Liver (tissue), 9 donors: Measurements from ENCODE around the gene PRKD1. TPM values are rescaled to one million over a fixed set of nuclear protein-coding genes. Genes with fewer than 3 reads are reported as not detected.

Experiments used
- DNase-seq: peaks from one replicate; pipeline ENCODE4 v3.0.0-alpha.2; 2017; ENCODE audit warnings: low spot score
- H3K27ac ChIP-seq, 2 donors: one replicate each; pipeline ENCODE4 v1.7.0; 2013; ENCODE audit warnings: inconsistent platforms in 2 of 2, low read length in 2 of 2, control low read depth in 1 of 2, low read depth in 1 of 2, mild to moderate bottlenecking in 1 of 2
- H3K27me3 ChIP-seq, 4 donors: one replicate each; pipeline versions ENCODE4 v1.6.1 to v1.7.0; 2013; ENCODE audit warnings: low read length in 3 of 4, inconsistent platforms in 1 of 4, mild to moderate bottlenecking in 1 of 4, moderate library complexity in 1 of 4; ENCODE audit not compliant: control insufficient read depth in 4 of 4, insufficient read depth in 4 of 4
- H3K36me3 ChIP-seq, 4 donors: one replicate each; pipeline versions ENCODE4 v1.6.1 to v1.7.0; 2013; ENCODE audit warnings: low read length in 3 of 4, mild to moderate bottlenecking in 3 of 4, low read depth in 1 of 4, moderate library complexity in 1 of 4; ENCODE audit not compliant: control insufficient read depth in 4 of 4, insufficient read depth in 3 of 4
- H3K4me1 ChIP-seq, 4 donors: one replicate each; pipeline versions ENCODE4 v1.6.1 to v1.7.0; 2013; ENCODE audit warnings: low read length in 3 of 4, mild to moderate bottlenecking in 3 of 4, moderate library complexity in 1 of 4; ENCODE audit not compliant: control insufficient read depth in 4 of 4, insufficient read depth in 4 of 4
- H3K4me3 ChIP-seq, 3 donors: one replicate each; pipeline versions ENCODE4 v1.6.1 to v1.7.0; 2013; ENCODE audit warnings: low read length in 3 of 3, control low read depth in 1 of 3, low read depth in 1 of 3, mild to moderate bottlenecking in 1 of 3
- H3K9ac ChIP-seq, 2 donors: one replicate each; pipeline ENCODE4 v1.7.0; 2013; ENCODE audit warnings: low read length in 2 of 2, mild to moderate bottlenecking in 2 of 2, moderate library complexity in 2 of 2, control low read depth in 1 of 2, low read depth in 1 of 2
- H3K9me3 ChIP-seq, 4 donors: one replicate each; pipeline versions ENCODE4 v1.6.1 to v1.7.0; 2013; ENCODE audit warnings: low read length in 3 of 4; ENCODE audit not compliant: control insufficient read depth in 4 of 4
- FOXA2 ChIP-seq: IDR thresholded peaks from 2 replicates; pipeline ENCODE4 v1.6.1; 2016; ENCODE audit warnings: antibody characterized with exemption
- GABPA ChIP-seq, 2 donors: IDR thresholded peaks in 1 of 2; conservative IDR thresholded peaks in 1 of 2; 2 replicates each; pipeline ENCODE4 v1.6.1; 2016; ENCODE audit warnings: antibody characterized with exemption in 2 of 2, mild to moderate bottlenecking in 1 of 2, moderate library complexity in 1 of 2
- HNF4A ChIP-seq, 2 donors: conservative IDR thresholded peaks; 2 replicates each; pipeline ENCODE4 v1.6.1; 2016; ENCODE audit warnings: antibody characterized with exemption in 2 of 2, mild to moderate bottlenecking in 2 of 2
- HNF4G ChIP-seq: IDR thresholded peaks from 2 replicates; pipeline ENCODE4 v1.6.1; 2016; ENCODE audit warnings: antibody characterized with exemption
- JUND ChIP-seq, 2 donors: IDR thresholded peaks; 2 replicates each; pipeline ENCODE4 v1.6.1; 2016; ENCODE audit warnings: antibody characterized with exemption in 2 of 2
- NR2F2 ChIP-seq: IDR thresholded peaks from 2 replicates; pipeline ENCODE4 v1.6.1; 2016; ENCODE audit warnings: antibody characterized with exemption
- RAD21 ChIP-seq, 2 donors: IDR thresholded peaks; 2 replicates each; pipeline ENCODE4 v1.6.1; 2016; ENCODE audit warnings: antibody characterized with exemption in 2 of 2, mild to moderate bottlenecking in 2 of 2
- RXRA ChIP-seq, 2 donors: IDR thresholded peaks; 2 replicates each; pipeline ENCODE4 v1.6.1; 2017 to 2018; ENCODE audit warnings: antibody characterized with exemption in 2 of 2, mild to moderate bottlenecking in 1 of 2
- SP1 ChIP-seq: IDR thresholded peaks from 2 replicates; pipeline ENCODE4 v1.6.1; 2018; ENCODE audit warnings: antibody characterized with exemption, mild to moderate bottlenecking
- WGBS: extraction: QIAGEN DNeasy Blood & Tissue Kit; methylation state at CpG from one replicate; pipeline ENCODE4 v1.1.7; 2013; 5-methylcytosine and 5-hydroxymethylcytosine counted together
- polyA plus RNA-seq, 2 donors: library from polyadenylated mRNA; stranded (reverse) in 1 of 2; unstranded in 1 of 2; fragments of 200-250 nt in 1 of 2; fragments of >200 nt in 1 of 2; fragmentation: Nextera tagmentation in 1 of 2; extraction: Ambion mirVana in 1 of 2; gene quantifications; one replicate each; pipeline versions ENCODE4 v1.2.1 to v1.2.3, GENCODE V29; 2013 to 2015
- total RNA-seq, 2 donors: library from RNA; depleted of rRNA; stranded (reverse); fragments of >200 nt; gene quantifications; one replicate each; pipeline ENCODE4 v1.2.3, GENCODE V29; 2014
- TF ChIP-seq, protein P1 (sequence below): IDR thresholded peaks from 2 replicates; pipeline ENCODE4 v1.6.1; 2016; ENCODE audit warnings: antibody characterized with exemption
- TF ChIP-seq, protein P2 (sequence below): IDR thresholded peaks from 2 replicates; pipeline ENCODE4 v1.6.1; 2016; ENCODE audit warnings: antibody characterized with exemption
- TF ChIP-seq, protein P3 (sequence below): IDR thresholded peaks from 2 replicates; pipeline ENCODE4 v1.6.1; 2016; ENCODE audit warnings: antibody characterized with exemption
- TF ChIP-seq, protein P4 (sequence below): fragments of 150-350 bp; IDR thresholded peaks from 2 replicates; pipeline ENCODE4 v1.5.1; 2017; ENCODE audit warnings: improper control_type of control experiment, low read depth, low read length; ENCODE audit not compliant: missing input control
- TF ChIP-seq, protein P5 (sequence below): IDR thresholded peaks from 2 replicates; pipeline ENCODE4 v1.6.1; 2016; ENCODE audit warnings: antibody characterized with exemption, mild to moderate bottlenecking
- donor health status: healthy.
- donor health status: healthy.
- donor health status: healthy.
- donor health status: healthy.
- donor health status: healthy.

PRKD1 gene
- total and polyA plus RNA-seq, 4 donors: 0.85 to 5.0 (median 0.99) TPM

DNA sequence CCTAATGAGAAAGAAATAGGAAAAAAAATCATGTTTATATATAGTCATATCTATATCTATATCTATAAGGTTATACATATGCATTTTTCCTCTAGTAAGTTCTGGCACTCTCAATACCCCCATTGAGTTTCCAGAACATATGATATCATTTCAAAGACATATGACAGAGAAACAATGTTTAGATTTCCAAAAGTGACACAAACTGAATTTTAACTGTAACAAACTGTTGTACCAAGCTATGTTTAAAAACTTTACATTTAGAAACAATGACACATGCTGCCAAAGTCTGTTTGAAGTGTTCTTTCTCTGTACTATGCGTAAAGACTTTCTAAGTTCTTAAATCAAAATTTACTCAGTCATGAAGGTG lies 171.6 kb downstream of the PRKD1 start:
- Histone ChIP-seq H3K27me3 (no peaks in the 10 kb centered on the region), H3K36me3 (no peaks in the 10 kb centered on the region), H3K27ac (no peak overlapping the region), H3K4me3 (no peak overlapping the region), H3K4me1 (no peaks in the 10 kb centered on the region), H3K9ac (no peak overlapping the region), H3K9me3 (no peaks in the 10 kb centered on the region)
- 88% methylated on average over 1 of the region's 1 CpG for WGBS
- no peak for DNase-seq
- TF ChIP-seq, protein P1, sequence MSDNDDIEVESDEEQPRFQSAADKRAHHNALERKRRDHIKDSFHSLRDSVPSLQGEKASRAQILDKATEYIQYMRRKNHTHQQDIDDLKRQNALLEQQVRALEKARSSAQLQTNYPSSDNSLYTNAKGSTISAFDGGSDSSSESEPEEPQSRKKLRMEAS: no peak
- no peak for TF ChIP-seq JUND (IDR thresholded peaks at IDR 0.05)

DNA sequence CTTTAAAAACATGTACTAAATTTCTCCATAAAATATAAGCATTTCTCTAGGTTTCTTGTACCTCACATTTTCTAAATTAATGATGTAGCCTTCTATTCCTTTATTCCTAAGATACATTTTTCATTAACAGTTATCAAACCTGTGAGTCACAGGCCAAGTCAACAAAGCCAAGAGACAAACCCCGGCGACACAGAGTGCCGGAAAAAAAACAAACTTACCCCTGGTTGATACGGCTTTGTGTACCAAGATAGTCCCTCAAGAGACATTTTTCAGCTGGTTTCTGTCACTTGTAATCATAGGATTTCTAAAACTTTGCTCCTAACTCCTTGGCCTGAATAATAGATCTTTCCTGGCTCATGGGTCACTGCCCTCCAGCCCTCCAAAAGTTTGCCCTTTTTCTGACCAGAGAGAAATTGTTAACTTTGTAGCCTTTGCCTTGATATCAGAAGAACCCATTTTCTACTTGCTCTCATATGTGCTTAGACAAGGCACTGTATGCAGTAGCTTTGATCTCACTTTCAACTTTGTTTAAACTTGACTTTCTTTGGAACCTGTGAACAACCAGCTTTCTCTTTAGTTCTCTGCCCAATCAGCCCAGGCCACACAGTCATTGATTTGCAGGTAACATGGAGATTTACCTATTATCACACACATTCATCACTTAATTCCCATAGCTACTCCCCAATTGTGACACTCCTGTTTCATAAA lies 172.2 kb downstream of the PRKD1 start:
- H3K4me1 ChIP-seq: no peaks in the 10 kb centered on the region
- TF ChIP-seq, protein P1: no peak
- TF ChIP-seq NR2F2: peak; percentile 23
- no peak for DNase-seq
- no peaks in the 10 kb centered on the region for H3K36me3 ChIP-seq
- no peak overlapping the region for H3K27ac ChIP-seq
- 41% methylated on average over 4 of the region's 4 CpGs for WGBS
- H3K27me3 ChIP-seq: no peaks in the 10 kb centered on the region
- H3K9ac ChIP-seq: no peak overlapping the region
- H3K4me3 ChIP-seq: no peak overlapping the region
- no peaks in the 10 kb centered on the region for H3K9me3 ChIP-seq

DNA sequence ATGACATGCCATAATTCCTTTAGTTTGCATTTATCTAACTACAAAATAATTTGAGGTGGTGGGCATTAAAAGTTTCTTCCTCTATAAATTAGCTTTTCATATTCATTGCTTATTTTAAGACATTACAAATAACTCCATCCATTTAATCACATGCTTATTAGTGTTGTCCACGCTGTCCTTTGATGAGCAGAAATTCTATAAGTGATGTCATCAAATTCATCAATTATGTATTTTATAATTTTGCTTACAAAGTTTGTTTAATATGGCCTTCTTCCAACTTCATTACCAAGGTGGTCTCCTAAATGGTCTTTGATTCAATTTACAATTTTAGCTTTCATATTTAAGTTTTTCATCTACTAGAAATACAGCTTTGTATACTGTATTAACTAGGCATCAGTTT lies 173.5 kb downstream of the PRKD1 start:
- WGBS: 91% methylated on average over 1 of the region's 1 CpG
- Histone ChIP-seq H3K4me1 (no peaks in the 10 kb centered on the region), H3K36me3 (no peaks in the 10 kb centered on the region), H3K9ac (no peak overlapping the region), H3K4me3 (no peak overlapping the region), H3K27ac (no peak overlapping the region), H3K9me3 (no peaks in the 10 kb centered on the region), H3K27me3 (no peaks in the 10 kb centered on the region)
- TF ChIP-seq HNF4A (conservative IDR thresholded peaks at IDR 0.05) (no peak), RXRA (IDR thresholded peaks at IDR 0.05) (no peak), GABPA (IDR thresholded peaks at IDR 0.05 in 1 of 2, conservative IDR thresholded peaks at IDR 0.05 in 1 of 2) (no peak), HNF4G (no peak), RAD21 (IDR thresholded peaks at IDR 0.05) (no peak), SP1 (no peak), FOXA2 (no peak), JUND (IDR thresholded peaks at IDR 0.05) (no peak)
- TF ChIP-seq, protein P2, sequence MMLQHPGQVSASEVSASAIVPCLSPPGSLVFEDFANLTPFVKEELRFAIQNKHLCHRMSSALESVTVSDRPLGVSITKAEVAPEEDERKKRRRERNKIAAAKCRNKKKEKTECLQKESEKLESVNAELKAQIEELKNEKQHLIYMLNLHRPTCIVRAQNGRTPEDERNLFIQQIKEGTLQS: no peak
- TF ChIP-seq, protein P3, sequence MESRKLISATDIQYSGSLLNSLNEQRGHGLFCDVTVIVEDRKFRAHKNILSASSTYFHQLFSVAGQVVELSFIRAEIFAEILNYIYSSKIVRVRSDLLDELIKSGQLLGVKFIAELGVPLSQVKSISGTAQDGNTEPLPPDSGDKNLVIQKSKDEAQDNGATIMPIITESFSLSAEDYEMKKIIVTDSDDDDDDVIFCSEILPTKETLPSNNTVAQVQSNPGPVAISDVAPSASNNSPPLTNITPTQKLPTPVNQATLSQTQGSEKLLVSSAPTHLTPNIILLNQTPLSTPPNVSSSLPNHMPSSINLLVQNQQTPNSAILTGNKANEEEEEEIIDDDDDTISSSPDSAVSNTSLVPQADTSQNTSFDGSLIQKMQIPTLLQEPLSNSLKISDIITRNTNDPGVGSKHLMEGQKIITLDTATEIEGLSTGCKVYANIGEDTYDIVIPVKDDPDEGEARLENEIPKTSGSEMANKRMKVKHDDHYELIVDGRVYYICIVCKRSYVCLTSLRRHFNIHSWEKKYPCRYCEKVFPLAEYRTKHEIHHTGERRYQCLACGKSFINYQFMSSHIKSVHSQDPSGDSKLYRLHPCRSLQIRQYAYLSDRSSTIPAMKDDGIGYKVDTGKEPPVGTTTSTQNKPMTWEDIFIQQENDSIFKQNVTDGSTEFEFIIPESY: no peak
- TF ChIP-seq, protein P1: no peak
- TF ChIP-seq, protein P4, sequence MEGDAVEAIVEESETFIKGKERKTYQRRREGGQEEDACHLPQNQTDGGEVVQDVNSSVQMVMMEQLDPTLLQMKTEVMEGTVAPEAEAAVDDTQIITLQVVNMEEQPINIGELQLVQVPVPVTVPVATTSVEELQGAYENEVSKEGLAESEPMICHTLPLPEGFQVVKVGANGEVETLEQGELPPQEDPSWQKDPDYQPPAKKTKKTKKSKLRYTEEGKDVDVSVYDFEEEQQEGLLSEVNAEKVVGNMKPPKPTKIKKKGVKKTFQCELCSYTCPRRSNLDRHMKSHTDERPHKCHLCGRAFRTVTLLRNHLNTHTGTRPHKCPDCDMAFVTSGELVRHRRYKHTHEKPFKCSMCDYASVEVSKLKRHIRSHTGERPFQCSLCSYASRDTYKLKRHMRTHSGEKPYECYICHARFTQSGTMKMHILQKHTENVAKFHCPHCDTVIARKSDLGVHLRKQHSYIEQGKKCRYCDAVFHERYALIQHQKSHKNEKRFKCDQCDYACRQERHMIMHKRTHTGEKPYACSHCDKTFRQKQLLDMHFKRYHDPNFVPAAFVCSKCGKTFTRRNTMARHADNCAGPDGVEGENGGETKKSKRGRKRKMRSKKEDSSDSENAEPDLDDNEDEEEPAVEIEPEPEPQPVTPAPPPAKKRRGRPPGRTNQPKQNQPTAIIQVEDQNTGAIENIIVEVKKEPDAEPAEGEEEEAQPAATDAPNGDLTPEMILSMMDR: no peak
- TF ChIP-seq, protein P5, sequence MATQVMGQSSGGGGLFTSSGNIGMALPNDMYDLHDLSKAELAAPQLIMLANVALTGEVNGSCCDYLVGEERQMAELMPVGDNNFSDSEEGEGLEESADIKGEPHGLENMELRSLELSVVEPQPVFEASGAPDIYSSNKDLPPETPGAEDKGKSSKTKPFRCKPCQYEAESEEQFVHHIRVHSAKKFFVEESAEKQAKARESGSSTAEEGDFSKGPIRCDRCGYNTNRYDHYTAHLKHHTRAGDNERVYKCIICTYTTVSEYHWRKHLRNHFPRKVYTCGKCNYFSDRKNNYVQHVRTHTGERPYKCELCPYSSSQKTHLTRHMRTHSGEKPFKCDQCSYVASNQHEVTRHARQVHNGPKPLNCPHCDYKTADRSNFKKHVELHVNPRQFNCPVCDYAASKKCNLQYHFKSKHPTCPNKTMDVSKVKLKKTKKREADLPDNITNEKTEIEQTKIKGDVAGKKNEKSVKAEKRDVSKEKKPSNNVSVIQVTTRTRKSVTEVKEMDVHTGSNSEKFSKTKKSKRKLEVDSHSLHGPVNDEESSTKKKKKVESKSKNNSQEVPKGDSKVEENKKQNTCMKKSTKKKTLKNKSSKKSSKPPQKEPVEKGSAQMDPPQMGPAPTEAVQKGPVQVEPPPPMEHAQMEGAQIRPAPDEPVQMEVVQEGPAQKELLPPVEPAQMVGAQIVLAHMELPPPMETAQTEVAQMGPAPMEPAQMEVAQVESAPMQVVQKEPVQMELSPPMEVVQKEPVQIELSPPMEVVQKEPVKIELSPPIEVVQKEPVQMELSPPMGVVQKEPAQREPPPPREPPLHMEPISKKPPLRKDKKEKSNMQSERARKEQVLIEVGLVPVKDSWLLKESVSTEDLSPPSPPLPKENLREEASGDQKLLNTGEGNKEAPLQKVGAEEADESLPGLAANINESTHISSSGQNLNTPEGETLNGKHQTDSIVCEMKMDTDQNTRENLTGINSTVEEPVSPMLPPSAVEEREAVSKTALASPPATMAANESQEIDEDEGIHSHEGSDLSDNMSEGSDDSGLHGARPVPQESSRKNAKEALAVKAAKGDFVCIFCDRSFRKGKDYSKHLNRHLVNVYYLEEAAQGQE: no peak
- DNase-seq: no peak
